Large intestine (tissue), 3 donors: ENCODE data around the gene PUSL1. TPM values are rescaled to one million over a fixed set of nuclear protein-coding genes. Genes with fewer than 3 reads are reported as not detected.

Experiments used
- DNase-seq, 2 donors: peaks; one replicate each; pipeline versions ENCODE4 v3.0.0 to v3.0.0-alpha.2; 2013
- H3K27ac ChIP-seq: one replicate; pipeline ENCODE4 v1.5.1; 2013; ENCODE audit warnings: low read length
- H3K27me3 ChIP-seq: 2 replicates; pipeline ENCODE4 v1.6.1; 2013; ENCODE audit warnings: low read length; ENCODE audit not compliant: control insufficient read depth, insufficient read depth
- H3K36me3 ChIP-seq: 2 replicates; pipeline ENCODE4 v1.6.1; 2013; ENCODE audit warnings: low read length; ENCODE audit not compliant: control insufficient read depth, insufficient read depth
- H3K4me1 ChIP-seq: one replicate; pipeline ENCODE4 v1.6.1; 2013; ENCODE audit warnings: low read length; ENCODE audit not compliant: control insufficient read depth, insufficient read depth
- H3K4me3 ChIP-seq: one replicate; pipeline ENCODE4 v1.5.1; 2013; ENCODE audit warnings: low read length
- H3K9me3 ChIP-seq: one replicate; pipeline ENCODE4 v1.6.1; 2013; ENCODE audit warnings: mild to moderate bottlenecking, low read depth, low read length, moderate library complexity; ENCODE audit not compliant: control insufficient read depth
- WGBS: methylation state at CpG from one replicate; pipeline ENCODE4 v1.1.5; 2013; ENCODE audit warnings: low lambda C conversion rate; ENCODE audit not compliant: insufficient coverage; 5-methylcytosine and 5-hydroxymethylcytosine counted together
- polyA plus RNA-seq: library from polyadenylated mRNA; unstranded; fragments of 120-200 nt; gene quantifications from one replicate; pipeline ENCODE4 v1.2.1, GENCODE V29; 2013

The PUSL1 gene
- polyA plus RNA-seq, 1 donor: 14.5 TPM

DNA sequence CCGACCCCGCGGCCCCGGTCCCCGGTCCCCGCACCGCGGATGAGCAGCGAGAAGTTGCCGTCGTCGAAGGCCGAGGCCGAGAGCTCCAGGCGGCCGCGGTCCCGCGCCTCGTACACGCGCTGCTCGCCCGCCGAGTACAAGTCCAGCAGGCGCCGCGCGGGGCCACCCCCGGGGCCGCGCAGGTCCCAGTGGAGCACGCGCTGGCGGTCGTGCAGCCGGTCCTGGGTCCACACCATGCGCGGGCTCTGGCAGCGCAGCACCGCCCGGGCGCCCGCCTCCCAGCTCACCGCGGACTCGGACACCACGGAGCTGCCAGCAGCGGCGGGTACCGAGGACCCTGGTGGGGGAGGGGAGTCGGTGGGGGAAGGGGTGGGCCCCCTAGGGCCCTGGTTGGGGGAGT is 47.0 kb downstream of the PUSL1 start:
- Histone ChIP-seq H3K27me3 (no peaks in the 10 kb centered on the region), H3K36me3 (peaks cover 22% of the 10 kb centered on the region), H3K9me3 (peaks cover 3% of the 10 kb centered on the region), H3K27ac (no peak overlapping the region), H3K4me3 (no peak overlapping the region), H3K4me1 (peaks cover 54% of the 10 kb centered on the region)
- WGBS: no CpG with 5 or more reads among the region's 52 CpGs
- peak; percentile 56 to 76 for DNase-seq

DNA sequence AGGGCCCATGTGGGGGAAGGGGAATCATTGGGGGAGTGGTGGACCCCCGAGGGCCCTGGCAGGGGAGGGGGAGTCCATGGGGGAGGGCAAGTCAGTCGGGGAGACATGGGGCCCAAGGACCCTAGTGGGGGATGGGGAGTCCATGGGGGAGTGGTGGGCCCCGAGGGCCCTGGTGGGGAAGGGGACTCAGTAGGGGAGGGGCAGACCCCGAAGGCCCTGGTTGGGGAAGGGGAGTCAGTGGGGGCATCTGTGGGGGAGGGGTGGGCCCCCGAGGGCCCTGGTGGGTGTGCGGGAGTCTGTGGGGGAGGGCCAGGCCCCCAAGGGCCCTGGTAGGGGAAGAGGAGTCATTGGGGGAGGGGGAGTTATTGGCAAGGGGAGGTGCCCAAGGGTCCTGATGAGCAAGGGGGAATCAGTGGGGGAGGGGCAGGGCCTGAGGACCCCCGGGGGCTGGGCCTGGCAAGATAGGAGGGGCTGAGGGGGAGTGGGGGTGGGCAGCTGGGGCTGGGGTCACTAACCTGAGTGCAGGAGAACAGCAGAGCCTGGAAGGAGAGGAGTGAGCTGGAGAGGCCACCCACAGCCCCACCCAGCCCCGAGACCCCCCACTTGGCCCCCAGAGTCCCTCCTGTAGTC is 47.9 kb downstream of the PUSL1 start:
- peak overlapping the region; percentile 73 for H3K4me3 ChIP-seq
- peaks cover 59% of the 10 kb centered on the region for H3K4me1 ChIP-seq
- peaks cover 22% of the 10 kb centered on the region for H3K36me3 ChIP-seq
- no peak overlapping the region for H3K27ac ChIP-seq
- WGBS: no CpG with 5 or more reads among the region's 8 CpGs
- no peak for DNase-seq
- H3K27me3 ChIP-seq: no peaks in the 10 kb centered on the region
- H3K9me3 ChIP-seq: peaks cover 5% of the 10 kb centered on the region

DNA sequence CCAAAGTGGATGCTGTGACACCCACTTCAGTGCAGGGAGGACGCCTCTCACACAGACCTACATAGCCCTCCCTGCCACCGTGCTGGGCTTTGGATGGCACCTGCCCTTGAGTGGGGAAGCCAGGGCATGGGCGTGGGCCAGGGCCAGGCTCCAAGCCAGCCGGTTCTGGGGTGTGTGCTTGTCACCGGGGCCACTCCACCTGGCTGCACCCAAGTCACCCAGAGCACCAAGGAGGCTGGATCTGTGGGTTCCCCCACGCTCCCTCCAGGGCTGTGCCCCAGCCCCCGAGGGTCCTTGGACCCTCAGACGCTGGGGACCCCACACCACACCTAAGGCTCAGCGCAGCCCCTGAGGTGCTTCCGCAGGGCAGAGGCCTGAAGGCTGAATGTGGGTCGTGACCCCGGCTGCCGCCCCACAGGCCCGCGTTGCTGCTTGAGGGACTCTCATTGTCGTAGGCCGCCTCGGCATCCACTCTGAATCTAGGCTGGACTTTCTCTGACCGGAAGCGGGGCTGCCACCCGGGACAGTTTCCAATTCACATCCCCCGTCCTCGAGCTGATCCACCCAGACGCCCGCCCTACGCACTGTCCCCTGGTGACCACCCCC is 48.5 kb downstream of the PUSL1 start:
- no CpG with 5 or more reads among the region's 26 CpGs for WGBS
- Histone ChIP-seq H3K4me3 (peak overlapping the region; percentile 73), H3K9me3 (peaks cover 6% of the 10 kb centered on the region), H3K36me3 (peaks cover 22% of the 10 kb centered on the region), H3K27ac (peak overlapping the region; percentile 85), H3K4me1 (peaks cover 53% of the 10 kb centered on the region), H3K27me3 (no peaks in the 10 kb centered on the region)
- DNase-seq: no peak

DNA sequence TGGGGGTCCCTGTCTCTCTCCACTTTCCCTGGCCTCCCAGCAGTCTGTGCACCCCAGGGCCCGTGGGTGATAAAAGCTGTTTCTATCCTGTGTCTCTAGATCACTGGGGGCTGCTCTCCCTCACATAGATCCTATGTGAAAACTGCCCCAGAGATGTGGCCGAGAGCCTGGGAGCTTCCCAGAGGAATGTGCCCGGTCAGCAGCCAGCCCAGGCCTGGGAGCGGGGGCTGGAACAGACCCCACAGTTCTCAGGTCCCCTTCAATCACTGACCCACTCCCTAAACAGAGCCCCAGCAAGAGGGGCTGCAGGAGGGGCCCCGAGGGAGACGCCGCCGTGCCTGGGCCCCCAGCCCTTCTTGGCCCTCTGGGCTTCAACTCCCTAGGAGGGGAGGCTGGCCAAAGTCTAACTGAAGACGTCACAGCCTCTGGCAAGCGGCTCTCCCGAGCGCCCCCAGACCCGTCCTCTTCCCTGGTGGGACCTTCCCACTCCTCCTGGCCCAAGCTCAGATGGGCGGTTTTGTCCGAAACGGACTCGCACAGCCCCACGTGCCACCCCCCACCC is 49.6 kb downstream of the PUSL1 start:
- WGBS: no CpG with 5 or more reads among the region's 18 CpGs
- H3K27me3 ChIP-seq: no peaks in the 10 kb centered on the region
- DNase-seq: peak; percentile 53 to 73
- H3K36me3 ChIP-seq: peaks cover 14% of the 10 kb centered on the region
- peaks cover 6% of the 10 kb centered on the region for H3K9me3 ChIP-seq
- H3K27ac ChIP-seq: peak overlapping the region; percentile 85
- H3K4me1 ChIP-seq: peaks cover 43% of the 10 kb centered on the region
- peak overlapping the region; percentile 73 for H3K4me3 ChIP-seq

DNA sequence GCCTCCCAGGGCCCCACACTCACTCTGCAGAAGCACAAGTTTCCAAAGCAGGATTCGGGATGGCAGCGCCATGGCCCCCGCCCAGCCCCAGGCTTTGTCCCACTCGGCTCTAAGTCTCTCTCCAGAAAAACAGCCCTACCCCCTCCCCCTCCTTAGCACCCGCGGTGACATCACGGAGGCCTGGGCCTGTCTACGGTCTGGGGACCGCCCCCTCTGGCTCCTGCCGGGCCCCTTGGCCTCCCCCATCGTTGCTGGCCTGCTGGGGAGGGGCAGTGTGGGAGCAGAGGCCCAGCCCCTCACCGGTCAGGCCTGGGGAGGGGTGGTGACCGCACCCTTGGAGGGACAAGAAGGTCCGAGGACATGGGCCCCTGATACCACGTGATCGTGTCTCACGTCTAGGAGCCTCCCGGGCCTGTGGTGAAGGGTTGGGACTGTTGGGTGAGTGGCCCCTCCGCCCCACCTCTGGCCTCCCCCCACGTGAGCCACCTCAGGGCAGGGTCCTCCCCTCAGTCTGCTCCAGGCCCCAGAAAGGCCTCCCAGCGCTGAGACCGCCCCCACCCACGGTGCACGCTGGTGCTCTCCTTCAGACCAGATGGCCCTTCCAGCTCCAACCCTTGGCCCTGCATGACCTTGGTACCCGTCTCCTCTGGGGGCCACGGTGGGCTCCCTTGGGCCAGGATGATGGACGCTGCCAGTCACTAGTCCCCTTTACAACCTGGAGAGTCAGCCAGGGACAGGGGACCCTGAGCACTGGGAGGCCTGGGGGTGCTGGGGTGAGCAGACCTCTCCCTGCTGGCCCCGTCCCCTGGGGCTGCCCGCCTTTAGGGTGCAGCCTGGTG is 50.3 kb downstream of the PUSL1 start, which contains the start of gene MXRA8:
Gene MXRA8 (minus strand): TSS at position 123 of the 839 bp plus-strand sequence. CDS start 51 bp downstream, at position 72.
- DNase-seq: peak; percentile 96 to 98
- peak within 1 kb of the TSS; percentile 73 for H3K4me3 ChIP-seq
- peaks cover 37% of the 10 kb centered on the region for H3K4me1 ChIP-seq
- H3K27ac ChIP-seq: peak within 1 kb of the TSS; percentile 85
- no CpG with 5 or more reads among the region's 29 CpGs for WGBS
- H3K27me3 ChIP-seq: no peaks in the 10 kb centered on the region
- H3K9me3 ChIP-seq: peaks cover 6% of the 10 kb centered on the region
- H3K36me3 ChIP-seq: peaks cover 7% of the 10 kb centered on the region

DNA sequence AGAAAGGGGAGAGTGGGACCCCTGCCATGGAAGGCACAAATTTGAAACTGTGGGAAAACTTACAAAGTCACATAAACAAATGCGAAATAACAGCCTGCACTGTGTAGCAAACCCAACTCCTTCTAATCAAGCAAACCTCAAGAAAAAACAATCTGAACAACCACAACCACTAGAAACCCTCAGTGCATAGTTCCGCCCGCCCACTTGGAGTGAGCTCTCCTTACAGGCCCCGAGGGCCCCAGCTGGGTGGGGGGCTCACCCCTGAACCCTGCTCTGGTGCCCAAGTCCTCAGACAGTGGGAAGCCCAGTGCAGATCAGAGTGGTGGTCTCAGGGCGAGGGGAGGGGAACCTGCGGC is 50.9 kb downstream of the PUSL1 start:
- Histone ChIP-seq H3K27ac (peak overlapping the region; percentile 85), H3K4me3 (peak overlapping the region; percentile 73), H3K36me3 (peaks cover under 1% of the 10 kb centered on the region), H3K9me3 (peaks cover 6% of the 10 kb centered on the region), H3K4me1 (peaks cover 30% of the 10 kb centered on the region), H3K27me3 (no peaks in the 10 kb centered on the region)
- WGBS: no CpG with 5 or more reads among the region's 6 CpGs
- no peak for DNase-seq

DNA sequence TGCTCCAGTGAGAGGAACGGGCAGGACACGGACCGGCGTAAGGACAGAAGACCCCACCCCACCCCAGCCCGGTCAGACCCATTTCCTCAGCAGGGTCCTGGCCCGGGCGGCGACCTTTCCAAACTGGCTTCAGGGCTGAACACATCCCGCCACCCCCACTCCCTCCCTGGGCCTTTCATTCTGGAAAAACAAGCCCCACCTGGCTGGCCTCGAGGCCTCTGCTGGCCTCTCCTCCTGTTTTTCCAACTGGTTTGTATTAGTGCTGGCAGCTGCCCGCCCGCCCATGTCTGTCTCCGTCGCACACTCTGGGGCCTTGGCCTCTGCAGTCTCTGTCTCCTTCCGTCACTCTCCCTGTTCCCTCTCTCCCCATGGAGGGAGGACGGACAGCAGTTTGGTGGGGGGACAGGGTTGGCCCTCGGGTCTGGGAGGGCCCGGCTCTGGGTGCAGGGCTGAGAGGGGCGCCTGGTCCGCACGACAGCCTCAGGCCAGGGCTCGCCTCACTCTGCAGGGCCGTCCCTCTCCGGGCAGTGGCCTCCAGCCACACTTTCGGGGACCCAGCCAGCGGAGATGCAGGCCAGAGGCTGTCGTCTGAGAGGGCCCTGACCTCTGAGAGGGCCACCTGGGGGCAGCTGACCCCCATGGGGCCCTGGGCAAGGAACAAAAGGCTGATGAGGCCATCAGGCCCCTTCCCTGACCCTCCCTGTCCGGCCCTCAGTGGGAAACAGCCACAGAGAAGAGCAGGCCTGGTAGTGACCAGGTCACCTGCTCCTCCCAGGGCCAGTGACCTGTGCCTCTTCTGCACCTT is 51.5 kb downstream of the PUSL1 start:
- Histone ChIP-seq H3K4me3 (no peak overlapping the region), H3K27me3 (no peaks in the 10 kb centered on the region), H3K27ac (peak overlapping the region; percentile 85), H3K4me1 (peaks cover 30% of the 10 kb centered on the region), H3K36me3 (no peaks in the 10 kb centered on the region), H3K9me3 (peaks cover 6% of the 10 kb centered on the region)
- no peak for DNase-seq
- no CpG with 5 or more reads among the region's 28 CpGs for WGBS

DNA sequence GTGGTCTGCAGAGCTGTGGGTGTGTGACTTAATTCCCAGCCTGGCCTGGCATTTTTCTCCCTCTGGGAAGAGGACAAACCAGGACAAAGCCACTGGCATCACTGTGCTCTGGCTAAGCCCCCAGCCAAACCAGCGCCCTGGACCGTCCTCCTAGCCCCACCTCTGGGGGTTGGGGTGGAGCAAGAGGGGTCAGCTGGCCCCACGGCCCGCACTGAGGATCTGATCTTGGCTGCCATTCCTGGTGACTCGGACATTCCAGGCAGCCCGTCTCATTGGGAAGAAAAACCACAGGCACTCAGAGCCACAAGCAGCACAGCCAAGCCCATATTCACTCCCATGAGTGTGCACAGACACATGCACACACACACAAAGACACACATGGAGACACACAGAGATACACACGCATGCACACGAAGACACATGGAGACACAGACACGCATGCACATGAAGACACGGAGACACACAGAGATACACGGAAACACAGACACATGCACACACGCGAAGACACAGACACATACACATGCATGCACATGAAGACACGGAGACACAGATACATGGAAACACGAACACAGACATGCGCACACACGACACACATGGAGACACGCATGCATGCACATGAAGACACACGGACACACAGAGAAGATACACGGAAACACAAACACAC is 52.2 kb downstream of the PUSL1 start:
- H3K36me3 ChIP-seq: no peaks in the 10 kb centered on the region
- H3K27ac ChIP-seq: peak overlapping the region; percentile 85
- H3K4me3 ChIP-seq: no peak overlapping the region
- peaks cover 6% of the 10 kb centered on the region for H3K9me3 ChIP-seq
- WGBS: 100% methylated on average over 1 of the region's 20 CpGs
- no peak for DNase-seq
- peaks cover 30% of the 10 kb centered on the region for H3K4me1 ChIP-seq
- H3K27me3 ChIP-seq: no peaks in the 10 kb centered on the region
